NCI-H1436 treated with DMSO at 0.1 percent for 48 hours (cell line): ENCODE measurements around the gene TTLL6.
"Not testable (repeated sequence)": the region's sequence is repeated elsewhere in the genome, so short reads cannot be mapped to it uniquely, and the experiment has no call there.

ENCODE experiments used
- DNase-seq: peaks from one replicate; lab custom pipeline; 2025; lab: John Stamatoyannopoulos, UW

TTLL6 gene

DNA sequence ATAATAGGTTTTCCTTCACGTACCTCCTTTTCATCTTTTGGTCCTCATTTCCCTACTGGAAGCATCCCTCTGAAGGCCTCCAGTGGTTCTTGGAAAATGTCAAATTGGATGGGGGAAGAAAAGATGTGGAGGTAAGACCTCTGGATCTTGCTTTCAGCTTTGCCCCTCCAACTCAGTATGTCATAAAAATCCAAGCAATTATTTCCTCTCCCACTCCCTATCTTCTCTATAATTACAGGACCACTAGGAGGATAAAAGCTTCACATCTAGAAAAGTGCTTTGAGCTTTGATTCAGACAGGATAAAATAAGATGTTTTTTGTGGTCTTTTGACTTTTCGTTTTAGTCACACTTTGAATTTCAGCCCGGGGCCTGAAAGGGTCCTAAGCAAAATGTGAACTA, 1.7 kb downstream of the TTLL6 start:
- no peak for DNase-seq

DNA sequence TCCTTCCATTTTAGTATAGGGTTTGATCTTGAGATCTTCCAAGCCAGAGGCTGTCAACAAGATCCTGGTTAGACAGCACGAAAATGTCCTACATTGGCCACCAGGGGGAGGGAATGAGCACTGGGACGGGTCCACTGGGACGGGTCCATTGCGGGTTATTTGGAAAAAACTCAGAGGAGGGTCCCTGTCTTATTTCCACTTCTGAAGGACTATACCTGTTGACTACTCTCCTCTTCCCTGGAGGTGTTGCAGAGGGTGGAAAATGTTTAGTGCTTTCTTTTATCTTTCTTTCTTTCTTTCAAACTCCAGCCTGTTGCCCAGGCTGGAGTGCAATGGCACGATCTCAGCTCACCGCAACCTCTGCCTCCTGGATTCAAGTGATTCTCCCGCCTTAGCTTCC, 2.5 kb downstream of the TTLL6 start:
- DNase-seq = no peak

GRCh38 chr17:48812001-48812400, 5.0 kb downstream of the TTLL6 start:
- DNase-seq = no peak

DNA sequence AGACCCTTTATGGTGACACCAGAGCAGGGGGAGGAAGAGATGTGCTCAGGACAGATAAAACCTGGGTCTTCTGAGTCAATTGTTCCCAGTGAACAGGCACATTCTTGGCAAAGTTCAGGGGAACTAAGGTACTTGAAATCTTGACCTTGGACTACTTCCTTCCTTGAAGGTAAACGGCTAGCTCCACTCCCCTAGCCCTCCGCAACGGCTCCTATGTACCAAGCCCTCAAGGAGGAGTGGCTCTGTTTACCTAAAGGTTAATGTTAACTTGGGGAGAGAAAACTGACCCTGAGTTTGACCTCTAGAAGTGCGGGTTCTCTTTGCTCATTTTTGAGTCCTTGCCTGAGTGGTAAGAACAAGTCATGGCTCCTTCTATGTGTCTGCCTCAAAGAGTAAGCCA, 7.8 kb downstream of the TTLL6 start:
- no peak for DNase-seq

GRCh38 chr17:48804936-48805411, 12.1 kb downstream of the TTLL6 start:
- DNase-seq = no peak

GRCh38 chr17:48800626-48801217, 16.3 kb downstream of the TTLL6 start:
- DNase-seq = no peak

DNA sequence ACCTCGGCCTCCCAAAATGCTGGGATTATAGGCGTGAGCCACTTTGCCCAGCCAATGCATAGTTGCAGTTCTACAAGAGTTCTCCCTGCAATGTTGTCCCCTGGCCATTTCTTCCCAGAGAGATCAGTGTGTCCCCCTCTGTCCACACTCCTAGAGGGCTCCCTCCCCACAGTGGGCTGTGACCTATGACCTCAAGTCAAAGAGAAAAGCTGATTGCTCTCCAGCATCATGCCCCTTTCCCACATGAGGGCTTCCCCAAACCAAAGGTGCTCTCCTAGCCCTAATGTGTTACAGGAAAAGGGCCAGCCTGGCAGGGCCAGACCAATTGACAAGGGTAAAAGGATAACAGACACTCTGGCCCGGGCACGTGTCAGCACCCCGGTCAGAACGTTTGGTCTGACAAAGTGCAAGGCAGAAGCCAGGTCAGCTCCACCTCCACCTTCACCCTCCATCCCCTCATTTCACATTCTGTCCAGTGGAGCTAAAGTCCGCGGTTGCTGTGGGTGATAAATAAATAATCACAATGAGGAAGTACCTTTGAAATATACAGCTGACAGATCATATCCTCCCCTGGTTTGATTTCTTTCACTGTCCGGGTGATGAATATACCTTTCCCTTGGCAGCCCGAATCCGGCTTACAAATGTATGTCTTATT, 17.8 kb downstream of the TTLL6 start:
- no peak for DNase-seq

DNA sequence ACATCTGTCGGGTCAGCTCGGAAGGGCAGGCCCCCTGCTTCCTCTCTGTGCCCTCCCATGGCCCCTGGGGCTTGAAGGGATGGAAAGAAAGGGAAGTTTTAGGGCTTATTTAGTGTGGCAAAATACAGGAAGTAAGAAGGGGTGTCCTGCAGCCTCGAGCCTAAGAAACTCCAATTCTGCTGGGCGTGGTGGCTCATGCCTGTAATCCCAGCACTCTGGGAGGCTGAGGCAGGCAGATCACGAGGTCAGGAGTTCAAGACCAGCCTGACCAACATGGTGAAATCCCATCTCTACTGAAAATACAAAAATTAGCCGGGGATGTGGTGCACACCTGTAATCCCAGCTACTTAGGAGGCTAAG, 20.9 kb downstream of the TTLL6 start:
- not testable (repeated sequence) for DNase-seq

DNA sequence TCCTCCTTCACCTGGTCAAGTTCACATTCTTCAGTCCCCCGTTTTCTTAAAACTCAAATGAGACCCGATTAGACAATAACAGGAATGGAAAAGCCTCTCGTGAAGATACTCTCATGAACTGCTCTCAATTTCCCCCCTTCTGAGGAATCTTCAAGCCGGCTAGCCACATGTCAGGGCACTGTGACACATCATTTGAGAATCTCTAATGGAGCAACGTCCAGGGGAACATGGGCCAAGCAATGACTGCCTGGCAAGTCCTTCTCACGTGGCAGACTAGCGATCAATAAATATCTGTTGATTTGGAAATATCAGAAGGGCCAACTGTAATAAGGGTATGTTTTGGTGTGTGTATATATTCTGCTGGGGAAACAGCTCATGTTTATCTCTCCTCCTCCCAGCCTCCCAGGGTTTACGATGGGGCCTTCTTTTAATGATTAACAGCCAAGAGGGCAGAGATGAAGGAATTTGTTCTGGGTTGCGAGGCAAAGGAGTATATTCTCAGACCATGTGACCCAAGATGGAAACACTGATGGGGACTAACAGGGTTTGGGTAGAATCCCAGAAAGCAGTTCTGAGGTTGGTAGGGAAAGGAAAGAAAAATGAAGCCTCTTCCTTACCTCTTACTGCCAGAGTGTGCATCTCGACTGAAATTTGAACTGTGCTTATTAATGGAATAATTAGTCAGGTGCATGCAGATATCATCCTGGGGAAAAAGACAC, 21.4 kb downstream of the TTLL6 start:
- no peak for DNase-seq

DNA sequence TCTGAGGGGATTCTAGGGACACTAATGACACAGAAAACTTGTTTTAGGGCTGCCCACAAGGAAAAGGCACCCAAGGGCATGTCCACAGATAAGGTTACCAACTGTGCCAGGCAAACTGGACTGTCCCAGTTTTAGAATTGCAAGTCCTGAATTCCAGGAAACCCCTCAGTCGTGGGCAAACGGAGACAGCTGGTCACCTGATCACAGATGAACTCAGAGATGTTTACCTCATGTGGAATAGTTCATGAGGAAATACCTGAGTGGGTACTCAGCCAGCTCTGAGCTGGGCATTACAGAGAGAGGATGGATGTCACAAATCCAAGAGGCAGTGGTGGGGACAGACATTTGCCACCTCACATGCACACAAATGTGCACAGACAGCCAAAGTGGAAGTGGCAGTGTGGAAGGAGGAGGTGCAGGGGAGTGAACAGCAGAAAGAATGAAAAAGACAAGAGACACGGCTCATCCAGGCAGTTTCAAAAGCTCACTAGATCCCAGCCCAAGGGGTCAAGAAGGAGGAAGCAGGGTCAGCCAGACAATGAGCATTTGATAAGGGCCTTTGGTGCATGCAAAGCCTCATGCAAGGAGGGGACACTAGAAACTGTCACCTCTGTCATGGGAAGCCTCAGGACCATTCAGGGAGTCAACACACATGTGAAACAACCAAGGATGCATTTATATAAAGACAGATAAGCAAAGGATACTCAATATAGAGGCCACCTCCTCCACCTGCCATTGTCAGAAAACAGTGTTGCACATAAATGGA, 24.8 kb downstream of the TTLL6 start:
- no peak for DNase-seq

- no peak for DNase-seq
These were observed 25.6 kb downstream of the TTLL6 start for GRCh38 chr17:48791128-48792032.

DNA sequence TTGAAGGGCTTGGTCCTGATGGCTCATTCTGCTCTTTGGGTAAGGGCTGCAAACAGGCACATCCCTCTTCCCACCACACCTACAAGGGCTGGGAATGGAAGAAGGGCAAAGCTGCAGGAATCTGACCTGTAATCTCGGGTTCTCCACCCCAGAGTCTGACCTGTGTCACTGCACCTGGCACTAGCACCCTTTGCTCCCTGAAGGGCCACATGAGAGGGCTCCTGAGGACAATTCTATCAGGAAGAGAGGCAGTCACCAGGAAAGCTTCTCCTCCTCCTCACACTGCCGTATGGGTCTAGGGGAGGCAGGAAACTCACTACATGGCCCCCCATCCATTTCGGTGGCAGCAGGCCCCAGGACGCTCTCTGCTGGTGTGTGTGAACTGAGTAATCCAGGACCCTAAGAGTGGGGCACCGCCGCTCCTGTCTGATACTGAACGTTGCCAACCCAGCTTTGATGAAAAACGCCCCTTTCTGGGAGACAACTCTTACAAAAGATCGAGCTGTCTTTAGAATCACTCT, 26.4 kb downstream of the TTLL6 start:
- no peak for DNase-seq

DNA sequence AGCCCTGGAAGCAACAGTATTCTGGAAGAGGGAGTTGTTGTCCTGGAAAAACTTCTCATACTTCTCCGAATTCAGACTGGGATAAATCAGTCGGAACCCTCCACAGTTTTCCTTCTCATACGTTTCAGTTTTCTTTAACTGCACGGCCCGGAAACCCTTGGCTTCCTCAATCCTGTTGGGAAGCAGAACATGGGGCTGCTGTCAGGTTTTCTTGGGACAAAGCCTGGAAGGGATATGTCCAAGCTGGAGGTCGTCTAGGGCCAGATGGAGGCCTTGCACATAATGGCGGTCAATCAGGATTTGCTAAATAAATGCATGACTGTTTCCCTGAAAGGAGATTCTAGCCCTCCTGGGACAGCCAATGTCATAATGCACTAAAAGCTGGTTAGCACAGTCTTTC, 29.2 kb downstream of the TTLL6 start:
- DNase-seq = no peak

DNA sequence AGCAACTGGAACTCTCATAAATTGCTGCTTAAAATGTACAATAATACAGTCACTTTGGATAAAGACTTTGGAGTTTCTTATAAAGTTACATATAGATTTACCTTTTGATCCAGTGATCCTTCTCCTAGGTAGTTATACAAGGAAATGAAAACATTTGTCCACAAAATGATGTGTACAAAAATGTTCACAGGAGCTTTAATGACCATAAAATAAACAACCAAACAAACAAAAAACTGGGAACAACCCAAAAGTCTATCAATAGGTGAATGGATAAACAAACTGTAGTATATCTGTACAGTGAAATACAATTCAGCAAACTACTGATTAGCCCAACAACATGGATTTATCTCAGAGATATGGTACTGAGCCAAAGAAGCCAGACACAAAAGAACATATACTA, 37.6 kb downstream of the TTLL6 start:
- no peak for DNase-seq

DNA sequence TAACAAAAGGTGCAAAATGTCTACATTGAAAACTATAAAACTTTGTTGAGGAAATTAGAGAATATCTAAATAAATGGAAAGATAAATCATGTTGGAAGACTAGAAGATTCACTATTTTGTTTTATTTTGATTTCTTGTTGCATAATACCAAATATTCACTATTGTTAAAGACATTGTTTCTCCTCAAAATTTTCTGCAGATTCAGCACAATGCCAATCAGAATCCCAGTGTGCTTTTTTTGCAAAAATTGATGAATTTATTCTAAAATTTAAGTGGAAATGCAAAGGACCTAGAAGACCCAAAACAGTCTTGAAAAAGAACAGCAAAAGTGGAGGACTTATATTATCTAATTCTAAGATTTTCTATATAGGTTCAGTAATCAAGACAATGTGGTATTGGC, 40.4 kb downstream of the TTLL6 start:
- no peak for DNase-seq

GRCh38 chr17:48773245-48773644, 43.8 kb downstream of the TTLL6 start:
- DNase-seq = no peak

DNA sequence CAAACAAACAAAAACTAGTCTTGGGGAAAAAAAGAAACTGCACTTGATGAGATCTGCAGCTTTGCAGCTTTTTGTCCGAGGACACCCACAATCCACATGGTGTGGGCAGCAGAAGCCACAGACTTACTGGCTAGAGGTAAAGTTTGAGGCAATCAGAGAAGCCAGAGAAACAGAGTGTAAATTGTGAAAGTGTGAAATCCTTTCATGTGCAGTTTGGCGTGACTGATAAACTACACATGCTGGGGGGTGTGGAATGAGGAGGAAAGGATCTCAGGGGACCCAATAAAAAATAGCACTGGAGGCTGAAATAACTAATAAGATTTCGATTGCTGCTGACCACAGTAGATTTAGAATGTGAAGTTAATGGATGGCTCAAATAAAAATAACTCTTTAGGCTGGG, 46.1 kb downstream of the TTLL6 start:
- DNase-seq = no peak

DNA sequence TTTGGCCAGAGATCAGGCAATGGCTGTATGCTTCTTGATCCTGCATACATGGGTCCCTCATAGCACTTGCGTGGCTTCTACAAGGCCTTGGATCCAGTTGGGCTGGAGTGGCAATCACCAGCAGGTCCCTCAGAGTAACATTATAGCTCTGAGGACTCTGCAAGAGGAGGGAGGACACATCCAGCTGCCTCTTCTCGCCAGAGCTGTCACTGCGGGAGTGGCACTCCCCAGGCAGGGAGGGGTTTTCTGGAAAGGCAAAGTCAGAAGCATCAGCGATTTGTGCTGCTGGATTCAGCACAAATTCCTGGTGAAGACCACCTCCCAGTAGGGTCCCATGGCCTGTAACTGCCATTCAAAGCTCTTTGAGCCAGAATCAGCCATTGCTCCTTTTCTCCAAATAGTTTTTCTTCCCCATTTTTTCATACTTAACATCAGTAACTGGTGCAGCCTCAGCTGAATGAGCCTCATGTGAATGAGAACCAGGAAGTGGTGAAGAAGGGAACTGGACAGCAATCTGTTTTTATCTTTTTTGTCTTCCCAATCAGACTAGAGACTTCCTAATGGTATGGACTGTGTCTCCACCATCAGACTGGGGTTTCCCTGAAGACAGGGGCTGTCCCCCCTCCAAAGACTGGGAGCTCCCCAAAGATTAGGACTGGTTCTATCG, 47.9 kb downstream of the TTLL6 start:
- no peak for DNase-seq

- no peak for DNase-seq
These were observed 49.7 kb downstream of the TTLL6 start for GRCh38 chr17:48767263-48767774.

GRCh38 chr17:48761114-48761513, 55.9 kb downstream of the TTLL6 start:
- no peak for DNase-seq

- no peak for DNase-seq
These were observed 56.6 kb downstream of the TTLL6 start for GRCh38 chr17:48760411-48760810.
